ENCODE measurements around the gene DIP2A.

GRCh38 chr21:46448108-46448507, 10.6 kb upstream of the DIP2A start:
- TF ChIP-seq EZH2 (IDR thresholded peaks at IDR 0.05; ENCODE audit: borderline replicate concordance, low read depth, low read length, severe bottlenecking): no peak
- TF ChIP-seq CTCF (IDR thresholded peaks at IDR 0.05; ENCODE audit: borderline replicate concordance, extremely low read depth, low read length, poor library complexity, severe bottlenecking): no peak

All from DND-41 (cell line).